IPS-18a (cell line): ENCODE results near the gene NCOA7.
"Not testable (repeated sequence)": the region's sequence is repeated elsewhere in the genome, so short reads cannot be mapped to it uniquely, and the experiment has no call there.

ENCODE experiments used
- H3K27ac ChIP-seq: one replicate; pipeline ENCODE4 v1.5.1; 2013; ENCODE audit warnings: low read length
- H3K27me3 ChIP-seq: one replicate; pipeline ENCODE4 v1.6.1; 2013; ENCODE audit warnings: mild to moderate bottlenecking, low read length; ENCODE audit not compliant: control insufficient read depth, insufficient read depth
- H3K36me3 ChIP-seq: one replicate; pipeline ENCODE4 v1.6.1; 2013; ENCODE audit warnings: low read depth, low read length; ENCODE audit not compliant: control insufficient read depth
- H3K4me1 ChIP-seq: one replicate; pipeline ENCODE4 v1.6.1; 2013; ENCODE audit warnings: low read depth, low read length; ENCODE audit not compliant: control insufficient read depth
- H3K4me3 ChIP-seq: one replicate; pipeline ENCODE4 v1.5.1; 2013; ENCODE audit warnings: low read length
- H3K9ac ChIP-seq: one replicate; pipeline ENCODE4 v1.6.1; 2013; ENCODE audit warnings: mild to moderate bottlenecking, low read length, moderate library complexity
- H3K9me3 ChIP-seq: one replicate; pipeline ENCODE4 v1.6.1; 2013; ENCODE audit warnings: low read depth, low read length; ENCODE audit not compliant: control insufficient read depth

Gene NCOA7

GRCh38 chr6:125923366-125923877 lies 132.7 kb downstream of the NCOA7 start:
- H3K9me3 ChIP-seq: no peaks in the 10 kb centered on the region
- peaks cover 4% of the 10 kb centered on the region for H3K36me3 ChIP-seq
- no peak overlapping the region for H3K4me3 ChIP-seq
- H3K27ac ChIP-seq: no peak overlapping the region
- peaks cover 10% of the 10 kb centered on the region for H3K4me1 ChIP-seq
- H3K27me3 ChIP-seq: no peaks in the 10 kb centered on the region
- H3K9ac ChIP-seq: no peak overlapping the region

- H3K36me3 ChIP-seq: peaks cover 4% of the 10 kb centered on the region
- H3K4me3 ChIP-seq: no peak overlapping the region
- peaks cover 2% of the 10 kb centered on the region for H3K4me1 ChIP-seq
- no peak overlapping the region for H3K9ac ChIP-seq
- H3K9me3 ChIP-seq: no peaks in the 10 kb centered on the region
- H3K27ac ChIP-seq: no peak overlapping the region
- no peaks in the 10 kb centered on the region for H3K27me3 ChIP-seq
These were observed 133.4 kb downstream of the NCOA7 start for GRCh38 chr6:125924169-125924568.

- no peak overlapping the region for H3K9ac ChIP-seq
These were observed 134.1 kb downstream of the NCOA7 start for GRCh38 chr6:125924697-125925358.

GRCh38 chr6:125926711-125927110 lies 136.0 kb downstream of the NCOA7 start:
- Histone ChIP-seq H3K36me3 (peaks cover 4% of the 10 kb centered on the region), H3K27ac (no peak overlapping the region), H3K9me3 (no peaks in the 10 kb centered on the region), H3K4me3 (no peak overlapping the region), H3K9ac (no peak overlapping the region), H3K4me1 (no peaks in the 10 kb centered on the region), H3K27me3 (no peaks in the 10 kb centered on the region)

More at GRCh38 chr6:125924697-125925358, 134.1 kb downstream of the NCOA7 start:
- Histone ChIP-seq H3K4me1 (no peaks in the 10 kb centered on the region), H3K9me3 (no peaks in the 10 kb centered on the region), H3K4me3 (no peak overlapping the region), H3K27ac (no peak overlapping the region), H3K27me3 (no peaks in the 10 kb centered on the region), H3K36me3 (peaks cover 4% of the 10 kb centered on the region)

GRCh38 chr6:125927761-125928160 lies 137.0 kb downstream of the NCOA7 start:
- Histone ChIP-seq H3K27me3 (no peaks in the 10 kb centered on the region), H3K4me3 (no peak overlapping the region), H3K9me3 (no peaks in the 10 kb centered on the region), H3K9ac (no peak overlapping the region), H3K4me1 (no peaks in the 10 kb centered on the region), H3K36me3 (peaks cover 4% of the 10 kb centered on the region), H3K27ac (no peak overlapping the region)

GRCh38 chr6:125930765-125931418 lies 140.1 kb downstream of the NCOA7 start:
- Histone ChIP-seq H3K27me3 (no peaks in the 10 kb centered on the region), H3K4me3 (no peak overlapping the region), H3K27ac (no peak overlapping the region), H3K9me3 (no peaks in the 10 kb centered on the region), H3K36me3 (no peaks in the 10 kb centered on the region), H3K4me1 (no peaks in the 10 kb centered on the region), H3K9ac (no peak overlapping the region)

GRCh38 chr6:125931733-125932450 lies 141.1 kb downstream of the NCOA7 start:
- Histone ChIP-seq H3K27ac (no peak overlapping the region), H3K9ac (no peak overlapping the region), H3K27me3 (no peaks in the 10 kb centered on the region), H3K4me1 (no peaks in the 10 kb centered on the region), H3K9me3 (no peaks in the 10 kb centered on the region), H3K36me3 (no peaks in the 10 kb centered on the region), H3K4me3 (no peak overlapping the region)

- Histone ChIP-seq H3K27ac (no peak overlapping the region), H3K4me1 (no peaks in the 10 kb centered on the region), H3K36me3 (no peaks in the 10 kb centered on the region), H3K4me3 (no peak overlapping the region), H3K9me3 (no peaks in the 10 kb centered on the region), H3K27me3 (no peaks in the 10 kb centered on the region), H3K9ac (no peak overlapping the region)
These were observed 141.7 kb downstream of the NCOA7 start for GRCh38 chr6:125932451-125932795.

- H3K4me3 ChIP-seq, H3K36me3 ChIP-seq, H3K9ac ChIP-seq, H3K9me3 ChIP-seq, H3K4me1 ChIP-seq, H3K27me3 ChIP-seq, H3K27ac ChIP-seq: not testable (repeated sequence)
These were observed 144.8 kb downstream of the NCOA7 start for GRCh38 chr6:125935520-125935919.

GRCh38 chr6:125939026-125939425 lies 148.3 kb downstream of the NCOA7 start:
- H3K9me3 ChIP-seq: no peaks in the 10 kb centered on the region

GRCh38 chr6:125939791-125940190 lies 149.0 kb downstream of the NCOA7 start:
- Histone ChIP-seq H3K9ac (no peak overlapping the region), H3K4me1 (no peaks in the 10 kb centered on the region), H3K4me3 (no peak overlapping the region), H3K36me3 (no peaks in the 10 kb centered on the region), H3K9me3 (no peaks in the 10 kb centered on the region), H3K27me3 (no peaks in the 10 kb centered on the region), H3K27ac (no peak overlapping the region)

More at GRCh38 chr6:125939026-125939425, 148.3 kb downstream of the NCOA7 start:
- Histone ChIP-seq H3K9ac (no peak overlapping the region), H3K36me3 (no peaks in the 10 kb centered on the region), H3K4me3 (no peak overlapping the region), H3K27ac (no peak overlapping the region), H3K4me1 (no peaks in the 10 kb centered on the region), H3K27me3 (no peaks in the 10 kb centered on the region)
